GM19035 (cell line): ENCODE results near the gene MYOZ3.

Experiments
- ATAC-seq: cut with Tn5 transposase; IDR thresholded peaks from one replicate; pipeline ENCODE4 v1.9.1; 2021; ENCODE audit not compliant: unreplicated experiment

The MYOZ3 gene

DNA sequence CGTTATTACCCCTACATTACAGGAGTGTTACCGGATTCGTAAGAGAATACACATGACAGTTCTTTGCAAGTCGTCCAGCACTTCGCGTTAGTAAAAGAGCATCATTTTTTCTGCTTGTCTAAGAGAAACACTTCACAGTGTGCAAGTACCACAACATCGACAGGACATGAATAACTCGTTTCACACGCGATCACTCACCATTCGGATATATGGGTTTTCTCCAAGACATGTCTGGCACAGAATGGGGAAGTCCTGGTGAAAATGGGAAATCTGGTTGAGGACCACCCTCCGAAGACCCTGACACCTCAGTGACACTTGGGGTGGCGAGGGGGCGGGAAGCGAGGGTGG, 39.2 kb downstream of the MYOZ3 start:
- peak; percentile 3 for ATAC-seq

- ATAC-seq, result peak; percentile 97
Measured at GRCh38 chr5:150700594-150701377, 39.7 kb downstream of the MYOZ3 start, which contains the start of gene RBM22. RBM22 (minus strand) TSS chr5:150701062; CDS start chr5:150700985, 77 bp downstream.

- no peak for ATAC-seq
Measured at GRCh38 chr5:150703762-150704161, 42.7 kb downstream of the MYOZ3 start.

DNA sequence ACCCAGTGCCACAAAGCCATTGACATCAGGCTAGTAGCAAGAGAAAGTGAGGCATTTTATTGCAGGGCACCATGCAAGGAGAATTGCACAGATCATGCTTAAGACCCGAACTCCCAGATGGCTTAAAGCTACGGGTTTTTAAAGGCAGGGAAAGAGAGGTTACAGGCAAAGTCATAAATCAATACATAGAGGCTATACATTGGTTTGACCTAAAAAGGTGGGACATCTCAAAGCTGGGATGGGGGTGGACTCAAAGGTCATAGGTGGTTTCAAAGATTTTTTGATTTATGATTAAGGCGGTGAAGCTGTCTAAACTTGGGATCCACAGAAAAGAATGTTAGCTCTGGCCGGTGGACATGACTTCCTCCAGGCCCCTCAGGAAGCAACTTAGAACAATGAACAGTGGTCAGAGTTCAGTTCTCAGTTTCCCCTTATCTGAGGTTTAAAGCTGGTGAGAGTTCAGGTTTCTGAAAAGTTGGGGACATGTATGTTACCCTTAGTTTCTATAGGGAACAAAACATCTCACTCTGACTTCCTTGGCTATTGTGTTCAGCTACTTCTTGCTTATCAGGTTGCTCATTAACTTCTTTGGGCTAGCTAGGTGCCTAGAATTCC, 45.8 kb downstream of the MYOZ3 start:
- ATAC-seq, result no peak

DNA sequence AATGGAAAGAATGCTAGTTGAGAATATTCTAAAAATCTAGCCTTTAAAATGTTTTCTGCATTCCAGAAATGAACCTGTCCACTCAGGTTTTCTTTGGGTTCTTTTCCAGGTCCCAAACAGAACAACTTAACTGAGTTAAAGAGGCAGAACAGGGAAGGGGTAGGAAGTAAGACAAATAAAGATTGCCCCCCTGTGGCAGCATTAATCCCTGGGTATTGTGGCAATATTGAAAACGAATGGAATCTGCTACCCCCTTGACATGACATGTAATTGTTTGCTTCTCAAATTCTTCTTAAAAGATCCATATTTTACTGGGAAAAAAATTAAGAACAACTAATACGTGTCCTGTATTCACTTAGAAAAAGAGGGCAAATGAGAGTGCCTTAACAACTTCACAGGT, 49.1 kb downstream of the MYOZ3 start:
- ATAC-seq, result no peak

DNA sequence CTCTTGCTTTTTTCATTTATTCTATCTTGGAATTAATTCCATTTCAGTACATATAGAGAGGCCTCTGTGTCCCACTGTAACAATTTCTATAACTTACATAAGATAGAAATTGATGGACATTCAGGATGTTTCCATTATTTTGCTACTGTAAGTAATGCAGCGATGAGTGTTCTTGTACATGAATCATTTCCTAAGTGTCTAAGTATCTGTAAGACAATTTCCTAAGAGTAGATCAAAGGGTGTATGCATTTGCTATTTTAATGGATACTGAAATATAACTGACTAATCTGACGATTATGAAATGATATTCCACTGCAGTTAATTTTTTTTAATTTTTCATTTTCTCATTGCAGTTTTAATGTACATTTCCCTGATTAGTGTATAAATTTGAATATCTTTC, 62.8 kb downstream of the MYOZ3 start:
- no peak for ATAC-seq
